ENCODE measurements around the gene GALNT9. TPM values are rescaled to one million over a fixed set of nuclear protein-coding genes. Genes with fewer than 3 reads are reported as not detected.

The GALNT9 gene
- total RNA-seq, 2 donors from 2014 or later: 4.0 to 10.8 TPM

- H3K4me1 ChIP-seq: no peaks in the 10 kb centered on the region
- H3K9me3 ChIP-seq: peaks cover 0 to 25% of the 10 kb centered on the region in 2 donors
- no peaks in the 10 kb centered on the region for H3K27me3 ChIP-seq
- H3K36me3 ChIP-seq: no peaks in the 10 kb centered on the region
- H3K27ac ChIP-seq: no peak overlapping the region
- no peak for DNase-seq (ENCODE audit: low spot score)
- TF ChIP-seq CTCF (IDR thresholded peaks at IDR 0.05): no peak
- H3K4me3 ChIP-seq: no peak overlapping the region
Measured at GRCh38 chr12:132311201-132311915, 18.0 kb downstream of the GALNT9 start.

GRCh38 chr12:132310181-132311040 lies 19.0 kb downstream of the GALNT9 start:
- H3K27me3 ChIP-seq: no peaks in the 10 kb centered on the region
- no peak for DNase-seq (ENCODE audit: low spot score)
- H3K27ac ChIP-seq: no peak overlapping the region

GRCh38 chr12:132309596-132310086 lies 19.7 kb downstream of the GALNT9 start:
- Histone ChIP-seq H3K36me3 (no peaks in the 10 kb centered on the region), H3K27ac (no peak overlapping the region), H3K4me1 (no peaks in the 10 kb centered on the region), H3K9me3 (peaks cover 0 to 25% of the 10 kb centered on the region in 2 donors), H3K4me3 (no peak overlapping the region), H3K27me3 (no peaks in the 10 kb centered on the region)
- no peak for DNase-seq (ENCODE audit: low spot score)
- no peak for TF ChIP-seq CTCF (IDR thresholded peaks at IDR 0.05)

More at GRCh38 chr12:132310181-132311040, 19.0 kb downstream of the GALNT9 start:
- TF ChIP-seq CTCF (IDR thresholded peaks at IDR 0.05): no peak
- Histone ChIP-seq H3K4me1 (no peaks in the 10 kb centered on the region), H3K4me3 (no peak overlapping the region), H3K9me3 (peaks cover 0 to 25% of the 10 kb centered on the region in 2 donors), H3K36me3 (no peaks in the 10 kb centered on the region)

- Histone ChIP-seq H3K9me3 (peaks cover 0 to 25% of the 10 kb centered on the region in 2 donors), H3K27me3 (no peaks in the 10 kb centered on the region), H3K27ac (no peak overlapping the region), H3K4me1 (no peaks in the 10 kb centered on the region), H3K36me3 (no peaks in the 10 kb centered on the region), H3K4me3 (no peak overlapping the region)
- no peak for DNase-seq (ENCODE audit: low spot score)
- no peak for TF ChIP-seq CTCF (IDR thresholded peaks at IDR 0.05)
Measured at GRCh38 chr12:132308853-132309595, 20.4 kb downstream of the GALNT9 start.

- Histone ChIP-seq H3K27me3 (no peaks in the 10 kb centered on the region), H3K36me3 (no peaks in the 10 kb centered on the region), H3K4me3 (no peak overlapping the region), H3K9me3 (peaks cover 0 to 25% of the 10 kb centered on the region in 2 donors), H3K4me1 (no peaks in the 10 kb centered on the region), H3K27ac (no peak overlapping the region)
- no peak for TF ChIP-seq CTCF (IDR thresholded peaks at IDR 0.05)
- DNase-seq (ENCODE audit: low spot score): no peak
Measured at GRCh38 chr12:132307976-132308852, 21.2 kb downstream of the GALNT9 start.
